ENCODE results near the gene ART5.
"Not testable (repeated sequence)": the region's sequence is repeated elsewhere in the genome, so short reads cannot be mapped to it uniquely, and the experiment has no call there.

ART5 gene

DNA sequence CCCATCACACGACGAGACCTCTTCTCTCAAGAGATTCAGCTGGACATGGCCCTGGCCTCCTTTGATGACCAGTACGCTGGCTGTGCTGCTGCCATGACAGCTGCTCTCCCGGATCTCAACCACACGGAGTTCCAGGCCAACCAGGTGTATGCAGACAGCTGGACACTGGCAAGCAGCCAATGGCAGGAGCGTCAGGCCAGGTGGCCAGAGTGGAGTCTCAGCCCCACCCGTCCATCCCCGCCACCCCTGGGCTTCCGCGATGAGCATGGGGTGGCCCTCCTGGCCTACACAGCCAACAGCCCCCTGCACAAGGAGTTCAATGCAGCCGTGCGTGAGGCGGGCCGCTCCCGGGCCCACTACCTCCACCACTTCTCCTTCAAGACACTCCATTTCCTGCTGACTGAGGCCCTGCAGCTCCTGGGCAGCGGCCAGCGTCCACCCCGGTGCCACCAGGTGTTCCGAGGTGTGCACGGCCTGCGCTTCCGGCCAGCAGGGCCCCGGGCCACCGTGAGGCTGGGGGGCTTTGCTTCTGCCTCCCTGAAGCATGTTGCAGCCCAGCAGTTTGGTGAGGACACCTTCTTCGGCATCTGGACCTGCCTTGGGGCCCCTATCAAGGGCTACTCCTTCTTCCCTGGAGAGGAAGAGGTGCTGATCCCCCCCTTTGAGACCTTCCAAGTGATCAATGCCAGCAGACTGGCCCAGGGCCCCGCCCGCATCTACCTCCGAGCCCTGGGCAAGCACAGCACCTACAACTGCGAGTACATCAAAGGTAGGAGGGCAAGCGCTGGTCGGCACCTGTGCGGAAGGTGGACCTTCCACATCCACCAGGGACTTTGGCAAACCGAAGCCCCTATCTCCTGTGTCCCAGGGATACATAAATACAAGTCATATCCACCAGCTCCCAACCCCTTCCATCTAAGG is 18.1 kb upstream of the ART5 start:
- no peak for DNase-seq (ENCODE audit: low read depth in 4 of 4, low spot score in 1 of 4)

DNA sequence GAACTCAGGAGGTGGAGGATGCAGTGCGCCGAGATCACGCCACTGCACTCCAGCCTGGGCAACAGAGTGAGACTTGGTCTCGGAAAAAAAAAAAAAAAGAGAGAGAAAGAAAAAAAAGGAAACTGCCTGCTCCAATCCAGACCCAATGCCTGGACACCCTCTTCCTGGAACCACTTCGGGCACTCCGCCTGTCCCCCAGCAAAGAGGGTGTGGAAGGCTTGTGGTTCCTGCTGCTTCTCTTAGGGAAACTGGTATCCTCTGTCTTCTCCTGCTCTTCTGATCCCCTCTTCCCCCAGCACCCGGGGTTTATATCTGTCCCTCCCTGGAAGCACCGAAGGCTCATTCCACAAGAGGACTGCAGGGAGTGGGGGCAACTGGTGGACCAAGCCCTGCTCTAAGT is 16.5 kb upstream of the ART5 start:
- DNase-seq (ENCODE audit: low read depth in 4 of 4, low spot score in 1 of 4) = no peak

DNA sequence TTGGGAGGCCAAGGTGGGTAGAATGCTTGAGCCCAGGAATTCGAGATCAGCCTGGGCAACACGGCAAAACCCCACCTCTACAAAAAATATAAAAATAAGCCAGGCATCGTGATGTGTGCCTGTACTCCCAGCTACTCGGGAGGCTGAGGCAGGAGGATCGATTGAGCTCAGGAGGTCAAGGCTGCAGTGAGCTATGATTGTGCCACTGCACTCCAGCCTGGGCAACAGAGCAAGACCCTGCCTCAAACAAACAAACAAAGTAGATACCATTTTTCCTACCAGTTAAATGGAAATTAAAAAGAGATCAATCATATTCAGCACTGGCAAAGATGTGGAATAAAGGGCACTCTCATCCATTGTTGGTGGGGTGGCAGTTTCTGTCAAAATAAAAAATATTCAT is 15.5 kb upstream of the ART5 start:
- not testable (repeated sequence) for DNase-seq (ENCODE audit: low read depth in 4 of 4, low spot score in 1 of 4)

DNA sequence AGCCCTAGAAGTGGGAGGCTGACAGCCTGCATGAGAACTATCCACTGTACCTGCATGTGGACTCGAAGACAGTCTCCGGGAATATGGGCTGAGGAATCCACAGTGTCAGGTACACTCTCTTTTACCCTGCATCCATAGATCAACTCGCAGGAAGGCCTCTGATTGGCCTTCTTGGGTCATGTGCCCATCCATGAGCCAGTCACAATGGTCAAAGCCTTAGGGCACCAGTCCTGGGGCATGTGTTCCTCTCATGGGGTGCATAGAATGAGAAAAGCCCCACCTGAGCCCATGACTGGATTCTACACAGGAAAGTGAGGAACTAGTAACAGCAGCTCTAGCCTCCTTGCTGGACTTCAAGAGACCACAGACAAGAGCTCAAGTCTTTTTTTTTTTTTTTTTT is 13.8 kb upstream of the ART5 start:
- DNase-seq (ENCODE audit: low read depth in 4 of 4, low spot score in 1 of 4) = no peak

DNA sequence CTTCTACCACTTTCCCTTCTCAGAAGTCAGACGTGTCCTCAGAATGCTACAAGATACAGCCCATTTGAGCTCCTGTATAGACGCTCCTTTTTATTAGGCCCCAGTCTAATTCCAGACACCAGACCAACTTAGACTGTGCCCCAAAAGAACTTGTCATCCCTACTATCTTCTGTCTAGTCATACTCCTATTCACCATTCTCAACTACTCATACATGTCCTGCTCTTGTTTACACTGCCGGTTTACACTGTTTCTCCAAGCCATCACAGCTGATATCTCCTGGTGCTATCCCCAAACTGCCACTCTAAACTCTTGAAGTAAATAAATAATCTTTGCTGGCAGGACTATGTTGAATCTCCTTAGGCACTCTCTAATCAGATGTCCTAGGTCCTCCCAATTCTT is 10.7 kb upstream of the ART5 start:
- DNase-seq (ENCODE audit: low read depth in 4 of 4, low spot score in 1 of 4) = not testable (repeated sequence)

DNA sequence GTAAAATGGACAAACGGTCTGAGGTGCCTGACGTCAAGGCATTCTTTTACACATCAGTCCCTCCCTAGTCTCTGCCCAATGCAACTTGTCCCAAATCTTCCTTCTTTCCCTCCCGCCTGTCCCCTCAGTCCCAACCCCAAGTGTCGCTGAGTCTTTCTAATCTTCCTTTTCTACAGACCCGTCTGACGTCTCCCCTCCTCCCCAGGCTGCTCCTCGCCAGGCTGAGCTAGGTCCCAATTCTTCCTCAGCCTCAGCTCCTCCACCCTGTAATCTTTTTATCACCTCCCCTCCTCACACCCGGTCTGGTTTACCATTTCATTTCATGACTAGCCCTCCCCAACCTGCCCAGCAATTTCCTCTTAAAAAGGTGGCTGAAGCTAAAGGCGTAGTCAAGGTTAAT is 7.6 kb upstream of the ART5 start:
- DNase-seq (ENCODE audit: low read depth in 4 of 4, low spot score in 1 of 4) = not testable (repeated sequence)

DNA sequence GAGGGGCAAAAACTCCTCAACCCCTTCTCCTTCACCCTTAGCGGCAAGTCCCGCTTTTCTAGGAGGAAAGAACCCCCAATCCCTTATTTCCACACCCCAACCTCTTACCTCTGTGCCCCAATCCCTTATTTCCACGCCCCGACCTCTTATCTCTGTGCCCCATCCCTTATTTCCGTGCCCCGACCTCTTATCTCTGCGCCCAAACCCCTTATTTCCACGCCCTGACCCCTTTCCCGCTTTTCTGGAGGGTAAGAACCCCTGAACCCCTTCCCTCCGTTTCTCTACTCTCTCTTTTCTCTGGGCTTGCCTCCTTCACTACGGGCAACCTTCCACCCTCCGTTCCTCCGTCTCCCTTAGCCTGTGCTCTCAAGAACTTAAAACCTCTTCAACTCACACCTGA is 7.1 kb upstream of the ART5 start:
- DNase-seq (ENCODE audit: low read depth in 4 of 4, low spot score in 1 of 4) = not testable (repeated sequence)

DNA sequence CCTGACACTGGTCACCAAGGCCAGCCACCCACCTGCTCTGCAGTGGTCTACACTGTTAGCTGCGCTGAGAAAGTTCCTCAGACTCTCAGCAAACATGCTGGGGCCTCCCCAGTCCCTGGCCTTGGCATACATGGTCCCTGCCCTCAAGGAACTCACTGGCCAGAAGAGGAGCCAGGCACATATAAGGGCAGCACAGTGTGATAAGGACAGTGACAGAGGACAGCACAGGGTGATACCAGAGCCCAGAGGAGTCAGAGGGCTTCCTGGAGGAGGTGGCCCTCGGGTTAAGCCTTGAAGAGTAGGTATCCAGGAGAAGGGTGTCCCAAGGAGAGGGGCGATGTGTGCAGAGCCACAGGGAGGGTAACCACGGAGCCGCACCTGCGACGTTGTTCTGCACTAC is 3.8 kb upstream of the ART5 start:
- DNase-seq (ENCODE audit: low read depth in 4 of 4, low spot score in 1 of 4) = no peak

DNA sequence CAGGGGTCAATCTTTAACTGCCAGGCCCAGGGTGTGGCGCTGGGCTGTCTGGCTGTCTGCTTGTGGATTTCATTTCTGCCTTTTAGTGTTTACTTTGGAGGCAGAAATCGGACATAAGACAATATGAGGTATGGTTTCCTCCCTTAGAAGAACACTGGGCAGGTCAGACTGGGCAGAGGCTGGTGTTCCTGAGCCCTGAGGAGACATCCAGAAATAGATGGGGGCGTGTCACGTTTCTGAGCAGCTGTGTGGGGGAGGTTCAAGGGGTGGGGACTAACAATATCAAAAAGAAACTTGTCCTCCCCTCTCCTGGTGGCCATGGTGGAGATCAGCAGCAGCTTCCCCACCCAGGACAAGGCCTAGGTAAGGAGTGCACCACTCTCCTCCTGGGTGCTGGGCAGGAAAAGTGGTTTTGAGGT is 3.0 kb upstream of the ART5 start, which contains the start of gene ART1:
ART1 (plus strand) TSS at position 312 of the 419 bp plus-strand sequence. CDS start 14,086 bp downstream, outside the sequence.
- DNase-seq (ENCODE audit: low read depth in 4 of 4, low spot score in 1 of 4) = no peak

DNA sequence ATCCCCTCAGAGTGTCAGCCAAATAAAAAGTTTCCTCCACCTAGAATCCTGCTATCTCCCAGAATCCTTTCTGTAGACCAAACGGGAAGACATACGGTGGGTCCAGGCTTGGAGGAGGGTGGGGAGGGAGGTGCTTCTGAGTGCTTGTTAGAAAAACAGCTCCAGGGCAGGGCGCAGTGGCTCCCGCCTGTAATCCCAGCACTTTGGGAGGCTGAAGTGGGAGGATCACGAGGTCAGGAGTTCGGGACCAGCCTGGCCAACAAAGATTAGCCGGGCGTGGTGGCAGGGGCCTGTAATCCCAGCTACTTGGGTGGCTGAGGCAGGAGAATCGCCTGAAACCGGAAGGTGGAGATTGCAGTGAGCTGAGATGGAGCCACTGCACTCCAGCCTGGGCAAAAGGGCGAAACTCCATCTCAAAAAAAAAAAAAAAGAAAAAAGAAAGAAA is 1.3 kb upstream of the ART5 start:
- DNase-seq (ENCODE audit: low read depth in 4 of 4, low spot score in 1 of 4) = not testable (repeated sequence)

DNA sequence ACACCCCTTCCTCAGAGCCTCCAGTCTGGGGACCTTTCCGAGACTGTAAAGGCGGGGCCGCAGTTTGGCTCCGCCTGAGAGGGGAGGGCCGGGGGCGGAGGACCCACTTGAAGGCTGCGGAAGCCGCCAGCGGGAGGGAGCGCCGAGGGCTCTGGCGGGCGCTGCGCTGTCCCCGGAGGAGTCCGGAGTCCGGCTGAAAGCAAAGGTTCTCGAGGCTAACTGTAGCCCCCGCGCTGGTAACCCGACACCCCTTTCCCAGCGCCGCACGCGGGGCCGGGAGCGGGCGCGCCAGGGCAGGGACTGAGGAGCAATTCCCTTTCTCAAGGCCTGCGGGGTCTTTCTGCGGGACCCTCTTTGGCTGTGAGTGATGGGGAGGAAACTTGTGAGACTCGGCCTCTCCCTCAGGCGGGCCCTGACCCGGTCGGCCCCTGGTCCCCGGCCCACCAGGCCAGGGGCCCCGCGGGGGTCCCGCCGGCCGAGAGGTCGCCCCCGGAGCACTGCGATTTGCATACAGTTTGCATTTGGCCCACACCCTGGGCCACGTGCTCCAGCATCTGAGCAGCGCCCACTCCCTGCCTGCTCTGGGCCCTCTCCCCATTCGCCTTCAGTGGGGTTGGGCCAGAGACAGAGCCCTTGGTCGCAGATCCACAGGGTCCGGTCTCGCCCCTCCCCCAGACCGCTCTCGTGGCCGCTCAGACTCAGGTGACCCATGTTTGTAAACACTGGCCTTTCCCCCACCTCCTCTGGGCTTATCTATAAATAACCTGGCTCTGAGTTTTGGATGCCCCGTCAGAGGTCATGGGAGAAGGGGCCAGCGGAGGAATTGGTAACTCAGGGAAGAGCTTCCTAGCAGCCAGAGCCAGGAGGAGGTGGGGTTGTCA is 519 bp upstream of the ART5 start:
- peak; percentile 30 to 47 (median 40) for DNase-seq (ENCODE audit: low read depth in 4 of 4, low spot score in 1 of 4)

DNA sequence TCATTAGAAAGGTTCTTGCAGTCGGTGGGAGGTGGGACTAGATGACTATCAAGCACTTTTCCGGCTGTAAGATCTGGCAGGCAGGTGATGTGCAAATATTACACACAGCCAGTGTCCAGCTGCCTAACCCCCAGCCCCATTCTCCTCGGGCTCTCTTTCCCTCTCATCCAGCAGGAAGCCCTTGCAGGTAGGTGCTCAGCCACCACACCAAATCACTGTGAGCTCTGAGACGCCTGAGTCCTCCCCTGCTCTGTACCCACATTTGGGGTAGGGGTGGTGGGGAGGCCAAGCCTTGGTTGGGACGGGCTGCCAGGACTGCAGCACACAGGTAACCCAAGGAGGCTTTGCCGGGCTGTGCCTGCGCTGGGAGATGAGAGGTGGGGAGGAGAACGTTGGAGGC is 601 bp downstream of the ART5 start:
- no peak for DNase-seq (ENCODE audit: low read depth in 4 of 4, low spot score in 1 of 4)

DNA sequence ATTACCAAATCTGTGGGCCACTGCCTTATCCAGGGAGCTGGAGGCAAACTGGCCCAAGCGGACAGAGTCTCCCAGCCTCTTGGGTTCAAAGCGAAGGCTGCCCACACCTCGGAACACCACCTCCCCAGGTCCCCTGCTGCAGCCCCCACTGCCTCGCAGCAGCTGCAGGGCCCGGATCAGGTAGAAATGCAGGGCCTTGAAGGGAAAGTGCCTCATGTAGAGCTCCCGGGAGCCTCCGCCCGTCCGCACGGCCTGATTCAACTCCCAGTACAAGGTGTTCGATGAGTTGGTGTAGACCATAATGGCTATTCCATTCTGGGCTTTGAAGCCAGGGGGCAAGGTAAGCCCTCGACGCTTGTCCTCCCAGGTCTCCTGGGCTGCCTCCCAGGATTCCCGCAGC is 2.0 kb downstream of the ART5 start:
- no peak for DNase-seq (ENCODE audit: low read depth in 4 of 4, low spot score in 1 of 4)

DNA sequence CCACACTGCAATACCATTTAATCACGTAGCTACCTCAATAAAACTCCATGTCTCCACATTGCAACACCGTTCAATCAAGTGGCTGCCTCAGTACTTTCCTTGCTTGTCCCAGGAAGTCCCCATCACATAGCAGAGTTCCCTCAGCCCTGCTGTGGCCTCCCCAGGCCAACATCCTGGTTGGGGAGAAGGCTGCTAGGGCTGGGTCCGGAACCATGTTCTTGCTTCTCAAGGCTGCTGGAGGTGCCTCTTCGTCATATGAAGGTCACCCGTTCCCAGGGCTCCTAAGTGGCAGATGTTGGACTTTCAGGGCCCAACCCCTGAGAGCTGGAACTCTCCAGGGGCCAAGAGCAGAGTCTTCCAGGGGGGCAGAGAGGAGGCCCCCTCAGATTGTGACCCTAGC is 3.3 kb downstream of the ART5 start:
- no peak for DNase-seq (ENCODE audit: low read depth in 4 of 4, low spot score in 1 of 4)

DNA sequence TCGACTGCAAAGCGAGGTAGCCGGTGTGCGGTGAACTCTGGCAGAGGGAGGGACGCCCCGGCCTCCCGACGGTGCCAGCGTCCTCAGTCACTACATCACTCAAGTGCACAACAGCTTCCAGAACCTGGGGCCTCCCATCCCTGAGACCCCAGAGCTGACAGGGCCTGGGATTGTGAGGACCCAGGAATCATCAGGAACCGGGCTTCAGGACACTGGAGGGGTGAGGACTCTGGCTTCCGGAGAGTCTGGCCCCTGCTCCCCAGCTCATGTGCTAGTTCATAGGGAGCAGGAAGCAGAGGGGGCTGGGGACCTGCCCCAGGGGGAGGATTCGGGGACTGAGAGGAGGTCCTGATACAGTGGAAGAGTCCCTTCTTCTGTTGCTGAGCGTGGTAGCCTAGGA is 4.6 kb downstream of the ART5 start:
- no peak for DNase-seq (ENCODE audit: low read depth in 4 of 4, low spot score in 1 of 4)

DNA sequence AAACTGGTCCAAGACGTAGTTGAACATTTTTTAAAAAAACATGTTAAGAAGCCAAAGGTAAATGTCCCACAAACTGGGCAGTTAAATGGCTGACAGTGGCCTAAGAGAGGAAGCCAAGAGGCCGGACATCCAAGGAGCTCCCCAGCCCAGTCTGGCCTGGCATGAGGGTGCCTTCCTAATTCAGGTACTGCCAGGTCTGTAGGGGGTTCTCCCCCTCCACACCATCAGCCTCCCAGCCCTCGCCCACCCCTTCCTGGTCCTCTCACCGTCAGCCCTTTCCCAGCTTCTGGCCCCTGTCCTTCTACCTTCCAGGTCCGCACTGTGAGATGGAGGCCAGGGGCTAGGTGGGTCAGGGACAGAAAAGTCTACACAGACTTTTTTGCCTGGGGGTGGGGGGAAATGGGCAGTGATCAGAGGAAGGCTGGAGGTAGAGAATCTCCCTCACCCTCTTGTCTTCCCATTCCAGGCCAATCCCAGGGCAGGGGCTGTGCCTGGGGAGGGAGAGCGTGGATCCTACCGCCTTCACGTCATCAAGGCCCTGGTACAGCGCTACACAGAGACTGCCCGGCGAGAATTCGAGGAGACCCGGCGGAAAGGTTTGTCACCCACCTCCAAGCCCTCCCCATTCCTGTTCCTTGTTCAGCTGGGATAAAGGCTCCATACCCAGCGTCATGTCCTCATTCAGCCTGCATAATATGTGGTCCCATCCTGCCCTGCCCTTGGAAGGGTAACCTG is 6.0 kb downstream of the ART5 start:
- DNase-seq (ENCODE audit: low read depth in 4 of 4, low spot score in 1 of 4) = no peak

DNA sequence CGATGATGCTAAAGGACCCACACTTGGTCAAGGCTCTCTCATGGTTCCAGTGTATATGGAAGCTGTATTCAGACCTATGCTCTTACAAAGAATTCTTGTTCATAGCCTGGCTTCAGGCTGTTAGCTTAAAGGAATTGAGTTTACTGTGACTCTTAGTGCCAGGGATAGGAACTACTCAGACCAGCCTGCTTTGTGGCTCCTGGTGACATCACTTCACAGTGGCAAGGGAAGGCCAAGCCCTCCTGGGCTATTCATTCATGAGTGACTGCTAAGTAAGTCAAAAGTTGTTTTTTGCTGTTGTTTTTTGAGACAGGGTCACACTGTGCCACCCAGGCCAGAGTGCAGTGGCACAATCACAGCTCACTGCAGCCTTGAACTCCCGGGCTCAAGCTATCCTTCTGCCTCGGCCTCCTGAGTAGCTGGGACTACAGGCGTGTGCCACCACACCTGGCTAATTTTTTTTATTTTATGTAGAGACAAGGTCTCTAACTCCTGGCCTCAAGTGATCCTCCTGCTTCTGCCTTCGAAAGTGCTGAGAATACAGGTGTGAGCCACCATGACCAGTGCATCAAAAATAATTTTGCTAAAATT is 9.6 kb downstream of the ART5 start:
- no peak for DNase-seq (ENCODE audit: low read depth in 4 of 4, low spot score in 1 of 4)

DNA sequence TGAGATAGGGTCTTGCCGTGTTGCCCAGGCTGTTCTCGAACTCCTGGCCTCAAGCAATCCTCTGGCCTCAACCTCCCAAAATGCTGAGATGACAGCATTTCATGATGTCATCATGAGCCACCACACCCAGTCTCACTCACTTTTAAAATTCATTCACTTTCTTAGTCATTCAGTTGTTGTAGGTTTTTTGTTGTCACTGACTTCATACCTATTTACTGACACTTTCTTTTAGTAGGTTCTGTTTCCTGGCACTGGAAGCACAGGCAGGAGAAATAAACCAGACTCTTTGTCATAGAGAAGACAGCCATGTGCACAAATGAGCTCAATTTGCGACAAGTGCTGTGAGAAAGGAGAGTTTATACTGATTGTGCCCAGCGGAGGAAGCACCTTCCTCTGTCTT is 10.5 kb downstream of the ART5 start:
- DNase-seq (ENCODE audit: low read depth in 4 of 4, low spot score in 1 of 4) = no peak

DNA sequence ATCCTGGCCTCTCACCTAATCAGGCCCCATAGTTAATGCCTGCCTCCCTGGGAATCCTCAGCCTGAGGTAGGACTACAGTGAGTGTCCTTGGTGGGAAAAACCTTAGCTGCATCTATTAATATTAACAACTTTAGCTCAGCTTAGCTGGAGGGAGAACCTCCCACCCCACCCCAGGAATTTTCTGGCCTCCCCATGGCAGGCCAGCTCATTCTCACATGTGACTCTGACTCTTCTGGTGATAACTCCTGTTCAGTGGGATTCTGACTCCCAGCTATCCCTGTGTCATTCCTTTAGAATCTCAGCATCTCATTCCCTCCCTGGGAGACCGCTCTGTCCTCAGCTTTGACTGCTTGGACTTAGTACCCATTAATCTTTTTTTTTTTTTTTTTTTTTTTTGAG is 14.5 kb downstream of the ART5 start:
- DNase-seq (ENCODE audit: low read depth in 4 of 4, low spot score in 1 of 4) = no peak

DNA sequence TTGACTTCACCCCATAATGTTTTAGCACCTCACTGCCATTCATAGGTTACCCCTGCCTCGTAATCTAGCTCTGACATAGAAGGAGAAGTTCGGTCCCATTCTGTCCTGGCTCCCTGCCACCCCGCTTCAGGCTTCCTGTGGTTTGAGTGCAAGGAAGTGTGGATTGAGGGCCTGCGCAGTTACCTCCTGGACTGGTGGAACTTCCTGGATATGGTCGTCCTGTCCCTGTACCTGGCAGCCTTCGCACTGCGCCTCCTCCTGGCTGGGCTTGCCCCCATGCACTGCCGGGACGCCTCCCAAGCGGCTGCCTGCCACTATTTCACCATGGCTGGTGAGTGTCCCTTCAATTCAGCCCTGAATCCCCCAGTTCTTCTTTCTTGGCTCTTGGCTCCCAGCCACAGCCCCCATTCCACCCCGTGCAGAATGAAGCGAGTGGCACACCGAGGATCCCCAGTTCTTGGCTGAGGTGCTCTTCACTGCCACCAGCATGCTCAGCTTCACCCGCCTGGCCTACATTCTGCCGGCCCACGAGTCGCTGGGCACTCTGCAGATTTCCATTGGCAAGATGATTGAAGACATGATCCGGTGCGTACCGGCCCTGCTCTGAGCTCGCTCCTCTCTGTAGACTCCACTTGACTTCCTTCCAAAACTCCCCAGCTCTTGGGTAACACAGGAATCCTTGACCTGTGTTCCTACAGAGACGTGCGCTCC is 15.4 kb downstream of the ART5 start:
- no peak for DNase-seq (ENCODE audit: low read depth in 4 of 4, low spot score in 1 of 4)
